ENCODE measurements around the gene VDAC2.
"Not testable (repeated sequence)": the region's sequence is repeated elsewhere in the genome, so short reads cannot be mapped to it uniquely, and the experiment has no call there.

The VDAC2 gene, protein sequence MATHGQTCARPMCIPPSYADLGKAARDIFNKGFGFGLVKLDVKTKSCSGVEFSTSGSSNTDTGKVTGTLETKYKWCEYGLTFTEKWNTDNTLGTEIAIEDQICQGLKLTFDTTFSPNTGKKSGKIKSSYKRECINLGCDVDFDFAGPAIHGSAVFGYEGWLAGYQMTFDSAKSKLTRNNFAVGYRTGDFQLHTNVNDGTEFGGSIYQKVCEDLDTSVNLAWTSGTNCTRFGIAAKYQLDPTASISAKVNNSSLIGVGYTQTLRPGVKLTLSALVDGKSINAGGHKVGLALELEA

DNA sequence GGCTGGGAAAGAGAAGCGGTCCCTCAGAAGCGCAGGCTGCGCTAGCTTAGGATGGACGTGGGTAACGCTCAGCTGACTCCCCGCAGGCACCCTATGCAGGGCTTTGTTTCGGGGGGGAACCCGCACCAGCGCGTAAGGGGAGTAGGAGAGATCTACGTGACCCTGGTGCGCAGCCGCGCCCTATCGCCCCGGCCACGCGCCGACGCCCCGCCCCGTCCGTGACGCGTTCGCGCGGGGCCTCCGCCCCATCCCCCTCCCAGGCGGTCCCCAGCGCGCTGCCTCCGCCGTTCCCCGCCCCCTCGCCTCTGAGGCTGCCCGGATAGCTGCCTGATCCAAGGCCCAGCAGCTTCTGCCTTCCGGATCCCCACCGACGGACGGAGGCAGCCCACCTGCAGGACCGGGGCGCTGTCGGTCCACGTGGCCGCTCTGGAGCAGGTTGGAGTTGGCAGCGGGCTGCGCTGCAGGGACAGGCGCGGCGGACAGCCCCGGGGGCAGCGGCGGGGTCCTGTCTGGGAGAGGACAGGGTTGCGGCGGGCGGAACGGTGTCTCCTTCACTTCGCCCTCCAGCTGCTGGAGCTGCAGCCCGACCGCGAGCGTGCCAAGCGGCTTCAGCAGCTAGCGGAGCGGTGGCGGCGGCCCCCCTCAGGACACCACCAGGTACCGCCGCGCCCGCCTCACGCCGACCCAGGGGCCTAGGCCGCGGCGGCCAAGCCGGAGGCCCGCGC, at the start of gene VDAC2:
Gene VDAC2, plus strand, starts transcription at position 515 of the 725 bp plus-strand sequence. CDS start 363 bp downstream, outside the sequence.
- DNase-seq, result peak; percentile 88

DNA sequence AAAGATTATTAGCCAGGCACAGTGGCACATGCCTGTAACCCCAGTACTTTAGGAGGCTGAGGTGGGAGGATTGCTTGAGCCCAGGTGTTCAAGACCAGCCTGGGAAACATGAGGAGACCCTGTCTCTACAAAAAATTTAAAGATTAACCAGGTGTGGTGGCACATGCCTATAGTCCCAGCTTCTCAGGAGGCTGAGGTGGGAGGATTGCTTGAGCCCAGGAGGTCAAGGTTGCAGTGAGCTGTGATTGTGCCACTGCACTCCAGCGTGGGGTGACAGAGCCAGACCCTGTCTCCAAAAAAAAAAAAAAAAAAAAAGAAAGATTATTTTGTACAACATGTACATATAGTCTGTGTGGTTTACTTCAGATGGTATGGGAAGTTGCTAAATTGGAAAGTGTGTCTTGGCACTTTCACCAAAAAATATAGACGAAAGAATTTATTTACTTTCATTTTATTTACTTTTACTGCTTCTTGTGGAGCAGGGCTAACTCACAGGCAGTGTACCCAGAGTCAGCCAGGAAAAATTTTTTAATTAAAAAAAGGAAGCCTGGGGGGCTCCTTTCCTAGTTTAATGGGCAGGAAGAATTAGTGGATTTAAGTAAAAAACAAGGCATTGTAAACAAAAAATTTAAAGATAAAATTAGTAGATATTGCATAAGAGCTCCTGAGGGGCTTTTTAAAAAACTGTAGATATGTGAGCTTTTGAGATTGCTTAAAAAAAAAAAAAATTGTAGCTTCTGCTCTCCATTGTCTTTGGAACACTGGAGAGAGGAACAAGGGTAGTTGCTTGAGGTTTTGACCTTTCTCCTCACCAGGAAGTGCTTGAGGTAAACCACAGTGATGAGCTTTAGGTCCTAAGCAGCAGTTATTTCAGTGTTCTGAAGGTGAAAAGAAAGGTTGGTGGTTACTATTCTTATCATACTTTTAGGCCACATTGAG, 44.6 kb upstream of the VDAC2 start:
- peak; percentile 23 for DNase-seq

DNA sequence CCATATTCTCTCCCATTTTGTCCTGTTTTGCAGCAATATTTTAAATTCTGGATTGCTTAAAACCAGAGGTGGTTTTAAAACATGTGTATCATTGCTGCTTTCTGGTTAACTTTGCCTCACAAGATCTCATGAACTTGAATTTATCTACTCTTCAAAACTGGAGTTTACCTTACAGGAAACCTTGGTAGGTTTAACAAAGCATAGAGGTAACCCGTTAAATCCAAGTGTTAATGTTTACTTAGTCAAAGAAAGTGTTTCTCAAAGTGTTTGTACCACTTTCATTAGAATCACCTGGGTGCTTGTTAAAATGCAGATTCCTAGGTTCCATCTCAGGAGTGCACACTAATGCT, 44.0 kb upstream of the VDAC2 start:
- no peak for DNase-seq

DNA sequence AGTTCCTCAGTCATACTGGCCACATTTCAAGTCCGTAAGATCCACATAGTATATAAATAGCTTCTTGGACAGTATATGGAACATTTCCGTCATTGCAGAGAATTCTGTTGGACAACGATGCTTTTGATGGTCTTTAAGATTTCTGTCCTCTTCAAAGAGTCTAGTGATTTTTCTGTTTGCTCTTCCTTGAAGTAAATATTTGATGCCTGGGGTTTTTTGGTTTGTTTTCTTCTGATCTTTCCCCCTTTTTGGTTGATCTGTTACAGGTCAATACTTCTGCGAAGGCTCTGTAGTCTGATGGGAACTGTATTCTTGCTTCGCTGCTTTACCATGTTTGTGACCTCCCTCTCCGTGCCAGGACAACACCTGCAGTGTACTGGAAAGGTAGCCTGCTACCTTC, 42.3 kb upstream of the VDAC2 start:
- no peak for DNase-seq

DNA sequence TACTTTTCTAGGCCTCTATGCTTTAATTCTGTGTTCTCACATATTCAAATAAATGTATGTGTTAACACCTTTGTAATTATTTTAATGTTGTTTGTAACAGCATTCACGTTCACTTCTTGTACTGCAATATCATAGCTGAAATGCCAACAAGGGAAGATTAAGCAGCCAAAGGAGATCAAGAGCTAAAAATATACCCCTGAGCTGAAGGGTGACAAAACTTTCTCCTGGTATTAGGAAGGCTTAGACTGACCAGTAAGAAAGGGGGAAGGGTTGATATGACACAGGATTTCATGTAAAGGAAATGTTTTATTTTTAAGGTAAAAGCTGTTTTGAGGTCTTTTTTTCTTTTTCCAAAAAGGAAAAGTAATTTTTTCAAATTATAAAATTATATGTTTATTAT, 40.4 kb upstream of the VDAC2 start:
- no peak for DNase-seq

DNA sequence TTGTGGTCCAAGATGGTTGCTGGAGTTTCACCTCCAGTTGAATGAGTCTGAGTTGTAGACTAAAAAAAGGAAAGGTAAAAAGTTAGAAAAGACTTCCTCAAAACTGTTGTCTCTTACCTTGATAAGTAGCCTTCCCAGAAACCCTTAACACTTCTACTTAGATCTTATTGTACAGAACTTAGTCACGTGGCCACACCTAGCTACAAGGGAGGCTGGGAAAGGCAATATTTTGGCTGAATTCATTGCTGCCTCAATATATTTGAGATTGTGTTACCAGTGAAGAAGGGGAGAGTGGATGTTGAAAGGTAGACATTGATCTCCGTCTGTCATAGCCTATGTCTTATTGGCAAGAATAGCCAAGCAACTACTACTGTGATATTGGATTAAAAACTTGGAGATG, 35.5 kb upstream of the VDAC2 start:
- no peak for DNase-seq

GRCh38 chr10:75176046-75176445, 34.5 kb upstream of the VDAC2 start:
- DNase-seq, result no peak

DNA sequence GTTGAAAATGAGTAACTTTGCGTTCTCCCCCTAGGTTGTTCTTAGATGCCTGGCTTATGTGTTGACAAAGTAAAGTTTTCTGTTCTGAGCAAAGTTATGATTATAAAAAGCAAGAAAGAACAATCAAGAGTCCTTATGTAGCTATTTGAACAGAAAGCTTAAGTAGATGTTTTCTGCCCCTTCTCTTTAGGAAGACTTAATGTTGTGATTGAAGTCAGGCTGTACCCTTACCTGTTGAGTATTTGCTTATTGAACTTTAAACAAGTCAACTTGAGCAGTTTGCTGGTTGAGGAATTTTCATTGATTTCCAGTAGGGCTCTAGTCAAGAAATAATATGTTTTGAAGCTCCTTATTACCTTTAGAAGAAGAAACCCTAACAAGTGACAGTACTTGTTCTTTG, 33.9 kb upstream of the VDAC2 start:
- no peak for DNase-seq

DNA sequence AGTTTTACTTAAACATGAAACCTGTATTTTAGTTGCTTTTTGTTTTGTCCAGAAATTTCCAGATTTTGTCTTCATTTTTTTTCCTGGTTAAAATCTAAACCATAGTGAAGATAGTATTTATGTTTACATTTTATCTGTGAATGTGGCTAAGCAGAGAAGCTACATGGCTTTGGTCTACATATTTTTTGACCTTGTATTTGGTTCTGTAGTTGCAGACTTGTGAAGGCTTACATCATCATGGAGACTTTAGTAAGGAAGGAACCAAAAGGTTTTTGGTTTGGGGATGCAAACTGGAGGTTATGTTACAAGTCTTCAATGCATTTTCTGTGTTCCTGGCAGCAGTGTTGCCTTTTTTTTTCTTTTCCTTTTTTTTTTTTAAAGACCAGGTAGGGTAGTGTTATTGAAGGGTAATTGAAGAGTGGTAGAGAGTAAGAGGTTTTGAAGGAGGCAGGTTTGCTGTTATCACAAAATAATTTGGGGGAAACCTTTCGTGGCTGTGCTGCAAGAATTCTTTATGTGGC, 30.9 kb upstream of the VDAC2 start:
- no peak for DNase-seq

DNA sequence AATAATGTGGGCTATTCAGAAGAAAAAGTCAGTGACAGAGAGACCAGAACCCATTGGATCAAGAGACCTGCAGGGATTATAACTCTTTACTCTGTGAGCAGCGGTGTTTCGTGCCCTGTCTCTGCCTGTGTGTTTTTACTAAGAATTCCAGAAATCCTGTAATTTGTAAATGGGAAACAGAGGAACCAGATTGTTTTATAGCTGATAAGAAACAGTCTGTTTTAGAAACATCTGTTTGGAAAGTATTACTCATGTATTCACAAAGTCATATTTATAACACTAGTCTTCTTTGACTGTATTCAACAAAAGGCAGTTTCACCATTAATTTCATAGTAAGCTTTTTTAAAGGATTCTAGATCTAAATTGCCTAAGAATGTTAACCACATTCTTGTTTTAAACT, 30.0 kb upstream of the VDAC2 start:
- no peak for DNase-seq

DNA sequence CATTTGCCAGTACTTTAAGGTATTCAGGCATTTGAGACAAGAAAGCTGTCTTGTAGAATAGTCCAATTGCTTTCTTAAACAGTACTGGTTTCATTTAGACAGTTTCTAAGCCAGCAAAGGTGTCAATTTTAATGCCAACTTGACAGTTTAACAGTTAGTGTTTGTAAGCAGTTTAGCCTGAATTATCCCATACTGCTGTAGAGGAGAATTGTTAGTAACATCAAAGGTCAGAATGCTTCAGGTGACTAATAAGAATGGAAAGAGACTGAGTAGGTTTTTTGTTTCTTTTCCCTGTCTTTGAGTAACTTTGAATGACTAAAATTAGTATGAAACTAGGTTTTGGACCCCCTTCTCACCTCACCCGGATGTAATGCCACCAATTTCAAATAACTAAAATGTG, 29.5 kb upstream of the VDAC2 start:
- DNase-seq, result no peak

GRCh38 chr10:75186310-75186709, 24.3 kb upstream of the VDAC2 start:
- no peak for DNase-seq

GRCh38 chr10:75187961-75188426, 22.6 kb upstream of the VDAC2 start:
- DNase-seq, result peak; percentile 61

DNA sequence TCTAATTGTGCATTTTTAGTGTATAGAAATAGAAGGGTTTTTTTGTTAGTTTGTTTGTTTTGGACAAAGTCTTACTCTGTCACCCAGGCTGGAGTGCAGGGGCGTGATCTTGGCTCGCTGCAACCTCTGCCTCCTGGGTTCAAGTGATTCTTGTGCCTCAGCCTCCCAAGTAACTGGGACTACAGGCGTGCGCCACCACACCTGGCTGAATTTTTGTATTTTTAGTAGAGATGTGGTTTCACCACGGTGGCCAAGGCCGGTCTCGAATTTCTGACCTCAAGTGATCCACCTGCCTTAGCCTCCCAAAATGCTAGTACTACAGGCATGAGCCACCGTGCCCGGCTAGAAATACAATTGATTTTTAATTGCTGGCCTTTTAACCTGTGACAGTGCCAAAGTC, 22.1 kb upstream of the VDAC2 start:
- not testable (repeated sequence) for DNase-seq

GRCh38 chr10:75189266-75190096, 21.1 kb upstream of the VDAC2 start:
- no peak for DNase-seq

GRCh38 chr10:75191821-75192568, 18.6 kb upstream of the VDAC2 start:
- DNase-seq, result peak; percentile 92

DNA sequence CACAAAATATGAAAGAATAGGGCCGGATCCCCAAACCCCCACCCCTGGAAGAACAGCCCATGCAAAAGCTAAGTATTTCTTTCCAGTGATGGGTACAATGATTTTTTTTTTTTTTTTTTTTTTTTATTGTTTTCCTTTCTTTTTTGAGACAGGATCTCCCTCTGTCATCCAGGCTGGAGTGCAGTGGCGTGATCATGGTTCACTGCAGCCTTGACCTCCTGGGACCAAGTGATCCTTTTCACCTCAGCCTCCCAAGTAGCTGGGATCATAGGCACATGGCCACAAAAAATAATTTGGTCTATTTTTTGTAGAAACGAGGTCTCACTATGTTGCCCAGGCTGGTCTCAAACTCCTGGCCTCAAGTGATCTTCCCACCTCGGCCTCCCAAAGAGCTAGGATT, 16.0 kb upstream of the VDAC2 start:
- DNase-seq, result not testable (repeated sequence)

GRCh38 chr10:75195035-75195763, 15.4 kb upstream of the VDAC2 start:
- DNase-seq, result peak; percentile 59

- no peak for DNase-seq
Measured at GRCh38 chr10:75197066-75197465, 13.5 kb upstream of the VDAC2 start.

- DNase-seq, result no peak
Measured at GRCh38 chr10:75197906-75198305, 12.7 kb upstream of the VDAC2 start.

DNA sequence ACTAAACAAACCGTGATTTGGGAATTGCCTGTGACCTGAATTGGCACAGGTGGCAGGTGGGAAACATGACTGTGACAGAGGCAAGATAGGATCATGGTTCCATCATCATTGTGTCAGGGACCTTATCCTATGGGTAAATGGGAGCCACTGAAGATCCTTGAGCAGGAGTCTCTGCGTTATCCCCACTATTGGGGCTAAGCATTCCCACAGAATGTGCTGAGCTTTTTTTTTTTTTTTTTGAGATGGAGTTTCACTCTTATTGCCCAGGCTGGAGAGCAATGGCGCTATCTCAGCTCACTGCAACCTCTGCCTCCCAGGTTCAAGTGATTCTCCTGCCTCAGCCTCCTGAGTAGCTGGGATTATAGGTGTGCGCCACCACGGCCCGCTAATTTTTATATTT, 10.6 kb upstream of the VDAC2 start:
- not testable (repeated sequence) for DNase-seq
